HPDE6-E6E7 (cell line): ENCODE measurements around the gene BAIAP2L1.
"Not testable (repeated sequence)": the region's sequence is repeated elsewhere in the genome, so short reads cannot be mapped to it uniquely, and the experiment has no call there.

Experiments used
- DNase-seq: peaks from one replicate; pipeline ENCODE4 v3.0.0; 2011; ENCODE audit warnings: missing footprints; ENCODE audit errors: extremely low spot score

Gene BAIAP2L1

DNA sequence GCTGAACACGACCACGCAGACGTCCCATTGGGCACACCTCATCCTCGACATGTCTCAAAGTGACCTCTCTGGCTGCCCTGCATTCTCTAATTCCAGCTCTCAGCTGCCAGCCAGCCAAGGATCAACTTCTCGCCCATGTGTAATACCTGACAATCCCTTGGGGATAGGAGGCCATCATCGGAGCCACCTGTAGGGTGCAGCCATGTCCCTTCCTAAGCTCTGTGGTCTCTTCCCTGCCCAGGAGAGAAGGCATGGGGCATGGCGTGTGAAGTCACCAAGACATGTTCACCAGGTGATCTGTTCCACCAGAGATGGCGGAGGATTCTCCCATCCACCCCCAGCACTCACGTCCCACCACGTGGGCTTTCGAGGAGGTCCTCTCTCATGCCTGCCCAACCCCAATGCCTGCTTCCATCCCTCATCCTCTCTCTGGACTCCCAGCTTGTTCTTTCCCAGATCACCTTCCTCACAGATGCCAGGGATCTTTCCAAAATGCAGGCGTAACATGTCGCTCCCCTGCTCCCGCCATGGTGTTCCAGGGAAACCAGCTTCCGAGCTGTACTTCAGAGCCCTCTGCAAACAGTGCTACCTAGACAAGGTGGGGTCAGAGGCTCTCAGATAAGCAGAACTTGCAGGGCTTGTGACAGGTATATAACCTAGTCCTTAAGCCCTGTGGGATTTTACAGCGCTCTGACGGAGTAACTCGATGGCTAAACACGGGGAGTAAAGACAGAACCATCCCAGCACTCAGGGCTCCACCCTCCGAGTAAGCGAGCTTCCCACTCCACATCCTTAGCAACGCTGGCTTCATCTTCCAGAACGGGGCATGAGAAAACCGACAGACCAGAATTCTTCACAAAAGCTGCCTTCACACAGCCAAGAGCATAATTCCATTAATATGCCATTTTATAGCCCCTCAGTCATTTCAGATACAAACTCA lies 78.3 kb downstream of the BAIAP2L1 start:
- no peak for DNase-seq

DNA sequence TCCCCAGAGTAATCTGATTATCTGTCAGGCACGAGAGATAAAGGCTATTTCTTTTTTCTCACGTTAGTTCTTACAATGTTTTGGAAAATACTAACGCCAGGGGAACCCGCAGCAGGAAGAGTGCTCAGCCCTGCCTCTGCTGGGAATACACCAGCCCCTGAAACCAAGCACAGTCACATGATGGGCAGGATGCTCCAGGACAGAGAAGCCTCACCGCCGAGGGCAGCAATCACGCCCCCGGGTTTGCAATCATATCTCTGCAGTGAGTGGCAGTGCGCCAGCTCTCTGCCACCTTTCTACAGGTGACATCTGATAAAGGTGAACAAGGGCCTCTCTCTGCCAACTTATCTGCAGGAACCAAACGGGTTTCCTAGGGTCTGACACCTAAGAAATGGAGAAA lies 79.6 kb downstream of the BAIAP2L1 start:
- no peak for DNase-seq

DNA sequence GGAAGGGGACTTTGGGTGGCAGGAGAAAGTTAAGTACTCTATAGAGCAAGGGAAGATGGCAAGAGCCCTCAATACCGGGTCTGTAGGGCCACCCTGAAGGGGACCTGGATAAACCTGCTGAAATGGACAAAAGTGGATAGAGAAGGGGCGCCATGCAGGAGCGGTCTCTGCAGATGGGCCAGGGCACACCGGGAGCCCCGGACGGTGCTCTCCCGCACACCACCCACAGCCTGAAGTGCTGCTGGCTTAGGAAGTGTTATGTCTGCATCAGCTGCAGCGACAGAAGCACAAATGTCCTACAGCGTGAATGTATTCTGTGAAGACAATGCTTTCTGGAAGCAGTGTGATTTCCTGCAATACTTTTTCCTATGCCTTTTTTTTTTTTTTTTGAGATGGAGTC lies 81.7 kb downstream of the BAIAP2L1 start:
- DNase-seq: no peak

DNA sequence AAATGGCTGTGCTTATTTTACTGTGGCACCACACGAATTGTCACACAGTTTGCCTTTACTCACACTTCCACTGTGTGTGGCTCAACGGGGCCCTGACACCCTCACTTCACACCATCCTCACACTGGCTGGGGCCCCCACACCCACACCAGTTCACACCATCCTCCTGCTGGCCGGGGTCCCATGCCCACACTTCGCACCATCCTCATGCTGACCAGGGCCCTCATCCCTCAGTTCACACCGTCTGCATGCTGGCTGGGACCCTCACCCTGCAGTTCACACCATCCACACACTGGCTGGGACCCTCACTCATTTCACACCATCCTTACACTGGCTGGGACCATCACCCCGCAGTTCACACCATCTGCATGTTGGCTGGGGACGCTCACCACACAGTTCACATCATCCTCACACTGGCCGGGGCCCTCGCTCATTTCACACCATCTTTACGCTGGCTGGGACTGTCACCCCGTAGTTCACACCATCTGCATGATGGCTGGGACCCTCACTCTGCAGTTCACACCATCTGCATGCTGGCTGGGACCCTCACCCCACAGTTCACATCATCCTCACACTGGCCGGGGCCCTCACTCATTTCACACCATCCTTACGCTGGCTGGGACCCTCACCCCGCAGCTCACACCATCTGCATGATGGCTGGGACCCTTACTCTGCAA lies 83.4 kb downstream of the BAIAP2L1 start:
- no peak for DNase-seq

DNA sequence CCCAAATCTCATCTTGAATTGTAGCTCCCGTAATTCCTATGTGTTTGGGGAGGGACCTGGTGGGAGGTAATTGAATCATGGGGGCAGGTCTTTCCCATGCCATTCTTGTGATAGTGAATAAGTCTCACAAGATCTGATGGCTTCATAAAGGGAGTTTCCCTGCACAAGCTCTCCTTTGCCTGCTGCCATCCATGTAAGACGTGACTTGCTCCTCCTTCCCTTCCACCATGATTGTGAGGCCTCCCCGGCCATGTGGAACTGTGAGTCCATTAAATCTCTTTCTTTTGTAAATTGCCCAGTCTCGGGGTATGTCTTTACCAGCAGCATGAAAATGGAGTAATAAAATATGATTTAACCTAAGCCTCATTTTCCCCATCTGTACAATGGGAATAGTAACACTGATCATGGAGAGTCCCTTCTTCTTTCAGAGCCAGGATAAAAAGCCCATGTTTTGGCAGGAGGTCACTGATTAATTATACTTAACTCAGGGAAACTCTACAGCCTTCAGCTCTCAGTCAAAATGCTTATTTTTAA lies 84.8 kb downstream of the BAIAP2L1 start:
- DNase-seq: not testable (repeated sequence)

DNA sequence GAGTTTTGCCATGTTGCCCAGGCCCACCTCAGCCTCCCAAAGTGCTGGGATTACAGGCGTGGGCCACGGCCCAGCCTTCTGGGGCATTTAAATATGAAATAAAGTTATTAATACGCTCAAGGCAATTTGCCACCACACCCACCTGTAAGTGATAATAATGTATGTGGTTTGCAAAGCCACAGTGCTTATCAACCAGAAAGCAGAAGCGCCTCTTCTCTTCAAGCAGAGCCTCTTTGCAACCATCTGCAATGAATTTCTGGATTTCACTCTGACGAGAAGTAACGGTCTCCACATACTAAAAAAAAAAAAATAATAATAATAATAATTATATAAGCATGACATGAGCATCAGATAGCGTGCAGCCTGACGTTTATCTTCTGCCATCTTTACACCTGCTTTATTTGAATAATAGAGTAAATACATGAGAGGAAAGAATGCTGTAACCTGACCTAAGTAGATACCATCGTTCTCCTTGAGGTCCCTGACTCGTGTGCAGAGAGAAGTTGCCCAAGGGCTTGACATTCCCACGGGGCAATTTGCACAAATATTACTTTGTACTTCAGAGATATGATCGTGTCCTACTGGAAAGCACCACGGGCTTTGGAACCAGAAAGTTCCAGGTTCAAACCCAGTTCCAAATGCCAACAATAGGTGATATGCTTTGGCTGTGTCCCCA lies 85.4 kb downstream of the BAIAP2L1 start:
- no peak for DNase-seq

DNA sequence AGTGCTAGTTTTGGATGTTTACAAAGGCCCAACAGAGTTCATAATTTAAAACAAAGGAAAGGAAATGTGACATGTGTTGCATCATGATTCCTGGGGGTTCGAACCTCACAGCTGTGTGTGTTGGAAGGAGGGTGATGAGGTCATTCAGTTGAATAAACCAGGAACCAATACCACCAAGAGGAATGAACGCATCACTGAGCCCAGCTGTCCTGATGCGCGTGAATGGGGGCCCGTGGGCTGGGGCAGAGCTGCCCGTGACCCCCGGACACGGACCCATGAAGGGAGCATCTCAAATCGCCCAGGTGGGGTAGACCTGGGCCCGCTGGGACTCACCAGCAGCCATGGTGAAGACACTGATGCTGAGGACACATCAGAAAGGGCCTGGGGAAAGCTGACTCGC lies 86.4 kb downstream of the BAIAP2L1 start:
- no peak for DNase-seq

DNA sequence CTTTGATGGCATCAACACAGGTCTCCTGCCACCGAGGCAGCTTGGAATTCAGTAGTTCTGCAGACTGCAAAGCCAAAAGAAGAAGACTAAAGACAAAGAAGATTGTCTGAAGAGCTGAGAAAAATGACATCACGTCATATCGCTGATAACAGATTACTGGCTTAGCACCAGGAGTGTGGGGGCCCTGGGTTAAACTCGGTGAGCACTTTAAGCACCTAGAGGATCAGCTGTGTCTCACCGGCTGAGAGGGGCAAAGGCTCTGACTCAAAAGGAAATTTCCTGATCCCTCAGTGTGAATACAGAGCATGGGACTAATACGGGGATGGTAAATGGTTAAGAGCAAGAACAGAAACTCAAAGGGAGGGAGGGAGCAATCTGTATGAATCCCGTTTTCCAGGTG lies 88.7 kb downstream of the BAIAP2L1 start:
- no peak for DNase-seq

DNA sequence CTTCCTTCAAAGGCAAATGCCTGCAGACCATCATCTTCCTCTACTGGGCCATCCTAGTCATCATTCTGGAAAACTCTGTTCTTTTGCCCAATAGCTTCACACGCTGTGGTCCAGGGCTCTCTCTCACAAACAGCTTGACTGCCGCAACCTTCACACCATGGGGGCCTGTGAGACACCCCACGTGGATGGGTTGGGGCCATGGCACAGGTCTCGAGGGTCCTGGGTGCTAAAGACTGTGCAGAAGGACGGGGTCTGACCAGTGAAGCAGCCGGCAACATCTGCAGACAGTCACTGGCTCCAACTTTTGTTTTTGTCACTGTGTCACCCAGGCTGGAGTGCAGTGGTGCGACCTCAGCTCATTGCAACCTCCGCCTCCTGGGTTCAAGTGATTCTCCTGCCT lies 91.3 kb downstream of the BAIAP2L1 start:
- no peak for DNase-seq

DNA sequence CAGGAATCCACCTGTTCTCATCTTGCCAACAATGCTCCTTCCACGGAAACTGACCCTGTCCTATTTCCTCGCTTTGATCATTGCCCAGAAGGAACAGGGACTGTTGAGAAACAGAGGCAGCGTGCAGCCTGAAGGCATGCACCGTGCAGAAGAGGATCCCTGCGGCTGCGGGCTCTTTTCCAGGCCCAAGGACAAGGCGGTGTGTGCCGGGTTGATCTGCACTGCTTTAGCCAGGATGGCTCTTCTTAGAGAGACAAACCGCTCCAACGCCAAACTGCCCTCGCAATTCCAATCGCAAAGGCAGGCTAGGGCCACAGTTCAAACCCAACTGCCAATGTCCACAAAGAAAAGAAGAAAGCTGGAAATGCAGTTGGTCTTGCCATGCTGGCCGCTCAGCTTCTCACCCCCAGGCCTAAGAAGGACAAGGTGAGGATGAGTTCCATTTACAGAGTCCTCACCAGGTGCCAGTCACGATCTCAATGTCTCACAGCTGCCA lies 92.9 kb downstream of the BAIAP2L1 start:
- no peak for DNase-seq

DNA sequence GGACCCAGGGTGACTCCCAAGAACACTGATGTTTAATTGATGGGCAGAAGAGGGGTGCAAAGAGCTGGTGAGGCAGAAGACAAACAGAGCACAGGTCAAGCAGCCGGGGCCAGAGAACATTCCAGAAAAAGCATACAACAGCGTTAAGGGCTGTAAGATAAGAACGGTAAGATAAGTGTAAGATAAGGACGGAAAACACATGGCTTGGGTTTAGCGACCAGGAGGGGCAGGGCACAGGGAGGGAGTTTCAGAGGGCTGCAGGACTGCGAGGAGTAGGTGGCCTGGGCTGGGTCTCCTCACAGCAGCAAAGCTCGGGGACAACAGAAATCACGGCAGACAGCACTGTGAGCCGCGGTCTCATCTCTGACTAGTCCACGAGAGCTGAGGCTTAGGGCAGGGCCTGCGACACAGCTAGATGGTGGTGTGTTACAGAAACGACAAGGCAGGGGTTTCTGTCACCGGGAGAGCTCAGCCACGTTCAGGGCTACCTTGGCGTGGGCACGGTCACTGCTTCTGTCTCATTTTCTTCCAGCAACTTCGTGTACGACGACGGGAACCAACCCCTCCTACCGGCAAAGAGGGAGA lies 94.8 kb downstream of the BAIAP2L1 start:
- DNase-seq: no peak

DNA sequence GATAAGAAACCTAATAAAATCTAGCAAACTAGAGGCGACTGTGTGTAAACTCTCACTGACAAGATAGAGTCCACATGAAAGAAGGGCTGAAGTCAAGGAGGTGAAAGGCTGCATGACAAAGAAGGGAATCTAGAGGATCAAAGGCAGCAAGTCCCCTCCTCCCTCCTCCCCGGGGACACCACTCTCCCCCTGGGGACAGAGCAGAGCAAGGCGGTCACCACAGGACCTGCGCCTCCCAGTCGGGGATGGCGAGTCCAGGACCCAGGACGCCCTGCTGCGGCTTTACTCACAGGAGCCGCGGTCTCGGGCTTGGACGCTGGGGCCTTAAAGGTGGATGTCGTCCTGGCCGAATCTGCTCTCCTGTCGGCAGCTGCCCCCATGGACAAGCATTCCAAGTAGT lies 97.0 kb downstream of the BAIAP2L1 start:
- no peak for DNase-seq

DNA sequence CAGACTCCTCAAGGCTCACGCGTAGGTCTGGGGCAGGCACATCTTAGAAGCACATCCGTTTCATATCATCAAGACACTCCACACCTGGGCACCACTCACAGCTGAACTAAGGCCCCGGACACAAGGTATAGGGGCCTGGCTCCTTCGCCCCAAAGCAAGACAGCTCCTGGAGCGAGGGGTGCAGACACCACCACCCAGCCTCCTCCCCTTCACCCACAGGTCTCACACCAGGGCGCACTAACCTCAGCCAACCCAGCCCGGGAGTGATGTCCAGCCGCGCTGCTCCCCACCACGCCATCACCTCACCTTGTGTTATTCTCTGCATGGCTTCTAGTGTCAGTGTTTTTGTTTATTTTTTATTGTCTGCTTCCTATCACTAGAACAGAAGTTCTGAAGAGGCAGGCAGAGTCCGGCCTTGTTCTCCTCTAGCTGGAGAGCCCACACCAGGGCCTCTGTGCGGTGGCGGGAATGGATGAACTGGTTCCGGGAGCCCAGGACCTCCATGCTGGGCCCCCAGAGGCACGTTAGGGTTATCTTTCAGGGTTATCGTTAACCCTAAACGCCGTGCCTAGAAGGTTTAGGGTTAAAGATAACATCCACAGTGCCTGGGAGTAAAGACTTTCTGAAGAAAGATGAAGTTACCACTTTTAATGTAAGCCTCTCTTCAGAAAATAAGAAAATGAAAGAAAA lies 97.6 kb downstream of the BAIAP2L1 start:
- no peak for DNase-seq

DNA sequence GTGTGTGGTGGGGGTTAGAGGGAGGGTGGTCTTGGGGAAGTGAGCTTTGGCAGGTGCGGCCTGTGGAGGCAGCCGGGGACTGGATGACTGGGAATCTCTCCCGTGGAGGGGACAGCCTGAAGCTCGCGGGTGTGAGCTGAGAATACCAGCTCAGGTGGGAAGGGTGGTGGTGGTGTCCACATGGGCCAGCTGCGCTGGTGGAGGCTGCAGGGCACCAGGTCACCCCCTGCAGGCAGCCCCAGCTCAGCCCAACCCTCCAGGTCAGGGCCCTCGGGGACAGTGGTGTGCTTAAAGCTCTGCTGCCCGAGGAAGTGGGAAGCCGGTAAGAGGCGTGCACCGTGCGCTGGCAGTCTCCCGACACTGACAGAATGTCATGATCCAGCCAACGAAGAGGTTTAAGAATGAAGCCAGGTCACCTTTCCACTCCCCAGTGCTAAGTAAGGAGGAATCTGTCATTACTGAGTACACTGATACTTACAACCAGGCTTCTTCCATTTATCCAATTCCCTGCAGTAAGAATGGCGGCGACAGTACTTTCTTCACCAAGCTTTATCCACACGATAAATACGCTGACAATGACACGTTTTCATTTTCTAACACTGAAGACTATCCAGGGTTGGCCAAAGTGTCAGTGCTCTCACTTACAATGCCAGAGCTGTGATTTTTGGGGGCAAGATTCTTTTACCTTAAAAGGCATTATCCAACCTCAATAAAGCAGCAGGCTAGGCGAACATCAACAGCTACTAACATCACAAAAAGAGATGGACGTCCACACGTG lies 99.0 kb downstream of the BAIAP2L1 start:
- no peak for DNase-seq

DNA sequence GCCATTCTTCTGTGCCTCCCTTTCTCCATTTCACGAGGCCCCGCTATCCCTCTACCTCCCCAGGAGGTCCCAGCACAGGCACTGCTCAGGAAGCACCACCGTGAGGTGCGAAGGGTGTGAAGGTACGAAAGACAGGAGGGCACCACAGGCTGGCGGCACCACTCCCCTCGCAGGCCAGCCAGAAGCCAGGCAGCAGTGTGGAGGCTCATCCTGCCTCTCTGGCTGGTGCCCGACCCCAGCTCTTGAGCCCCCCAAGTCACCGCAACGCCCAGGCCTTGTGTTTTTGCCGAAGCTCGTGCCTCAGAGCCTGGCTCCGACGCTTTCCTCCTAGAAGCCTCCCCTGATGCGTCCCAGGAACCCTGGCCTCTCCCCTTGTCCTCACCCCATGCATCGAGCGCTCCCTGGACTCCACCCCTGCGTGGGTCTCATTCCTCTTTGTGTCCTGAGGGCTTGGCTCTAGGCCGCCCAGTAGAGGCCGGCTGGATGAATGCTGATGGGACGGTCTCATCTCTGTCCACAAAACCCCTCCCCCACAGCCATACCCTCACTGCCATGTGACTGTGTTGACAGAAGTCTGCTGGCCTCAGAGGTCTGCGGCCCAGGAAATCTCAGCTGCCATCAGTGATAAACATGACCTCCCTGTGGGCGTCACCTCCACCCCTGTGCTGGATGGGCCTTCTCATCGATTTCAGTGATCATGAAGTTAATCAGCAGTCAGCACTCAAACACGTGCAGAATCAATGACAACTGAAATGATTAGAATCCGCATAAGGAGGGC lies 100.1 kb downstream of the BAIAP2L1 start:
- DNase-seq: no peak

DNA sequence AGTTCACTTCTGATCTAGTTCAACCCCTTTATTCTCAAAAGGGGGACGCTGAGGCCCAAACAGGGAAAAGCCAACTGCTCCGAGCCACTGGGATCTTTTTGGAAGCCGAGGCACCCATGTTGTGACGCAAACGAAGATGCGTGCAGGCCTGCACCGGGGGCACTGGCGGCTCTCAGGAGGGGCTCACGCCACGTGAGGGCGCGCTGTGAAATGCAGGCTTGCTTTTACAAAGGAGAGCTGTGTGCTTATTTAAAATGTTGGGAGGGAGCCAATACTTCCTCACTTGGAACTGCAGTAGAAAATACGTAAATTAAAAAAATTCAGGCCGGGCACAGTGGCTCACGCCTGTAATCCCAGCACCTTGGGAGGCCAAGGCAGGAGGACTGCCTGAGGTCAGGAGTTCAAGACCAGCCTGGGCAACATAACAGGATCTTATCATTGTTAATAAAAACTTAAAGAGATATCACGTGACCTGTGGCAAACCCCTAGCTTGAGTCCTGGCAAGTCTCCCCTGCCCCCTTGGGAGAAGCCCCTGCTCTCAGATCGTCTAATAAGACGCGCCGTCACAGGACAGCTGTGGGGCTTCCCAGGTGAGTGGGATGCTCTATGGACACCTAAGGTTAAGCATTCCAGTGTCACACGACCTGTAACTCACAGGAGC lies 103.1 kb downstream of the BAIAP2L1 start:
- no peak for DNase-seq

DNA sequence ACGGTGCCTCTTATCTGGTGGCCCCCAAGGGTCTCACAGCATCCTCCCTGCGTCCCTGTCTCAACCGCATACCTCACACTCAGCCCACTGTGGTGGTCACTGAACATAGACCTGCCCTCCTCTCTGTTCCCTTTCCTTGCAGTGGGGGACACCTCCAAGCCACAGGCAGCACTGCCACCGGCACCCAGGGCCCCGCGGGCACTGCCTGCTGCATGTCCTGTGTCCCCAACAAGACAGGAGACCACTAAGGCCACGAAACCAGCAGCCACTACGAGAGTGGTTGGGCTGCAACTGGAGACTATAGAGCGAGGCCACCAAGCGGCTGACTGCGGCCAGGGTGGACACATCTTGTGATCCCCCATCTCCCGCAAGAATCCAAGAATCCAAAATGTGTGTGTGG lies 104.1 kb downstream of the BAIAP2L1 start:
- DNase-seq: no peak

DNA sequence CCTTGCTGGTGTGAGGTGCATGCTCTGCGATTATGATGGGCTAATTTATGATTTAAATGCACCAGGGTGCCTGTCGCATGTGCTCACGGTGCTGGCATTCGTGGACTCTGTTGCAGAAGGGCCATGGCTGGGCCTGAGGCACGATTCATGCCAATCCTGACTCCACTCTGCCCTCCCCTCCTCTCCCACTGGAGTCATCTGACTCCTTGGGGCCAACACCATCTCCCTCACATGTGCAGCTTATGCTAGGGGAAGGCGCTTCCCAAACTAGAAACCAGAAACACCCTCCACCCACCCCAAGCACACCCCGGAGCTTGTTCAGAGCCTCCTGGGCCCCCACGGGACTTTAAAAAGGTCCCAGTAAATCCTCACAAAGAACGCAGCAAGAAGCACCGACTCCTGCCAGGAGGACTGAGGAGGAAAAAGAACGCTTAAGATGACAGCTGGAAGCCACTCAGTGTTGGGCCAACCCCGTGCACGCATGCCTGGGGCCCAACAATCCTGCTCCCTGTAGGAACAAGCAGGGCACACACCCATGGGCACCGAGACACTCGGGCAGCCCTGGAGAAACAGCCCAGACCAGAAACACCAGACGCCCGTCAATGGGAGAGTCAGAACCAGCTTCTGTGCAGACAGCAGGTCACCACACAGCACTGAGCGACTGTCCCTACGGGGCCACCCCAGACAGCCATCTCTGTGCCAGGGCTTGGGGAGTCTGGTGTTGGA lies 105.3 kb downstream of the BAIAP2L1 start:
- DNase-seq: no peak
